GM10266 (cell line): ENCODE measurements around the gene FYN.
"Not testable (repeated sequence)": the region's sequence is repeated elsewhere in the genome, so short reads cannot be mapped to it uniquely, and the experiment has no call there.

ENCODE experiments used
- DNase-seq: peaks from one replicate; pipeline ENCODE4 v3.0.0; 2012; ENCODE audit errors: extremely low spot score
- CTCF ChIP-seq: IDR thresholded peaks from 2 replicates; pipeline ENCODE4 v1.5.1; 2012; ENCODE audit warnings: mild to moderate bottlenecking, low read depth; ENCODE audit not compliant: control insufficient read depth, insufficient read depth; ENCODE audit errors: missing control alignments

The FYN gene

GRCh38 chr6:111685058-111685457 lies 188.2 kb downstream of the FYN start:
- no peak for DNase-seq
- no peak for TF ChIP-seq CTCF

DNA sequence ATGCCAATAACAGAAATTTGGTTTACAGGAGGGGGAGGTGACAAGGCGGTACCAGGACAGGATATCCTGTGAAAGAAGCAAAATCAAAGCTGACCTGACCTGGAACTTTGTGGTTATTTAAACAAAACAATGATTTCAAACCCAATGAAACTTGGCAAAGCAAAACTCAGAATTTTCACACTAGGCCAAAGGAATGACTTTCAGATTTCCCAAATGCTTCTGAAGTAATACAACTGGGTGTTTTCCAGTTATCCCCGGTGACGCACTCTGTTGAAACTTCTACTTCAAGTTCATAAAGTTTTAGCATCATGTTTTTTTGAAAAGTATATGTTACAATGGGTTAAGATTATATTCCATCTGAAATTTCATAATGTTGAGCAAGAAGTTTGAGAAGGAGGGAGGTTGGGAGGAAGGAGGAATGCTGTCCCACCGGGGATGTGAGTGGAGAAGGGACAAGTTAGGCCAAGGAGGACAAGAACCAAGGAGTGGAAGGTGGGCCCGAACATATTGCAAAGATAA lies 189.4 kb downstream of the FYN start:
- no peak for DNase-seq
- TF ChIP-seq CTCF: no peak

GRCh38 chr6:111683157-111683556 lies 190.1 kb downstream of the FYN start:
- no peak for DNase-seq
- no peak for TF ChIP-seq CTCF

GRCh38 chr6:111681860-111682259 lies 191.4 kb downstream of the FYN start:
- no peak for TF ChIP-seq CTCF

GRCh38 chr6:111680811-111681609 lies 192.2 kb downstream of the FYN start:
- not testable (repeated sequence) for DNase-seq

More at GRCh38 chr6:111681860-111682259, 191.4 kb downstream of the FYN start:
- DNase-seq: no peak

GRCh38 chr6:111680015-111680712 lies 193.1 kb downstream of the FYN start:
- DNase-seq: no peak
- no peak for TF ChIP-seq CTCF

- DNase-seq: no peak
- no peak for TF ChIP-seq CTCF
Measured at GRCh38 chr6:111679126-111679858, 194.0 kb downstream of the FYN start.
